ENCODE measurements around the gene A2ML1. TPM values are rescaled to one million over a fixed set of nuclear protein-coding genes. Genes with fewer than 3 reads are reported as not detected.
"Not testable (repeated sequence)": the region's sequence is repeated elsewhere in the genome, so short reads cannot be mapped to it uniquely, and the experiment has no call there.

The A2ML1 gene
- polyA plus RNA-seq, 1 donor = 0.13 TPM

DNA sequence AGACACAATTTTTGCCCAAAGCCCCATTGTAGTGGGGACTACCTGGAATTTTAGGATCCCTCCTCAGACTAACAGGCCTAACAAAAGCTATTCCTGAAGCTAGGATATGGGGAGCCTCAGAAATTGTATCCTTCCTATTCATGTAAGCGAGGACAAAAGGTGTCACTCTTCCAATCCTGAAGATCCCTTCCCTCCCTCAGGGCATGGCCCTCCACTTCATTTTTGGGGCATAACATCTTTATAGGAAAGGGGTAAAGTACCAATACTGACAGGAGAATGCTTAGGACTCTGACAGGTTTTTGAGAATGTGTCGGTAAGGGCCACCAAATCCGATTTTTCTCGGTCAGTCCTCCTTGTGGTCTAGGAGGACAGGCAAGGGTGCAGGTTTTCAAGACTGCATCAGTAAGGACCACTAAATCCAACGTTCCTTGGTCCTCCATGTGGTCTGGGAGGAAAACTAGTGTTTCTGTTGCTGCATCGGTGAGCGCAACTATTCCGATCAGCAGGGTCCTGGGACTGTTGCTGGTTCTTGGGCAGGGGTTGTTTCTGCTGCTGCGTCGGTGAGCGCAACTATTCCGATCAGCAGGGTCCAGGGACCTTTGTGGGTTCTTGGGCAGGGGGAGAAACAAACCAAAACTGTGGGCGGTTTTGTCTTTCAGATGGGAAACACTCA lies 32.9 kb upstream of the A2ML1 start:
- H3K27ac ChIP-seq (ENCODE audit: low read length); H3K4me3 ChIP-seq (ENCODE audit: low read length); H3K36me3 ChIP-seq (ENCODE audit: control insufficient read depth, insufficient read depth, low read length); H3K9me3 ChIP-seq (ENCODE audit: control insufficient read depth, low read depth, low read length); H3K27me3 ChIP-seq (ENCODE audit: control insufficient read depth, insufficient read depth, low read length); DNase-seq; H3K4me1 ChIP-seq (ENCODE audit: control insufficient read depth, insufficient read depth, low read length): not testable (repeated sequence)
- no CpG with 5 or more reads among the region's 13 CpGs for WGBS (ENCODE audit: insufficient coverage, low lambda C conversion rate)

DNA sequence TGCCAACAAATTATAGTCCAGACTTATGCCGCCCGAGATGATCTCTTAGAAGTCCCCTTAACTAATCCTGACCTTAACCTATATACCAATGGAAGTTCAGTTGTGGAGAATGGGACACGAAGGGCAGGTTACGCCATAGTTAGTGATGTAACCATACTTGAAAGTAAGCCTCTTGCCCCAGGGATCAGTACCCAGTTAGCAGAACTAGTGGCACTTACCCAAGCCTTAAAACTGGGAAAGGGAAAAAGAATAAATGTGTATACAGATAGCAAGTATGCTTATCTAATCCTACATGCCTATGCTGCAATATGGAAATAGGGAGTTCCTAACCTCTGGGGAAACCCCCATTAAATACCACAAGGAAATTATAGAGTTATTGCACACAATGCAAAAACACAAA lies 29.2 kb upstream of the A2ML1 start:
- no CpG with 5 or more reads among the region's 4 CpGs for WGBS (ENCODE audit: insufficient coverage, low lambda C conversion rate)
- DNase-seq; H3K4me1 ChIP-seq (ENCODE audit: control insufficient read depth, insufficient read depth, low read length); H3K27ac ChIP-seq (ENCODE audit: low read length); H3K27me3 ChIP-seq (ENCODE audit: control insufficient read depth, insufficient read depth, low read length); H3K9me3 ChIP-seq (ENCODE audit: control insufficient read depth, low read depth, low read length); H3K4me3 ChIP-seq (ENCODE audit: low read length); H3K36me3 ChIP-seq (ENCODE audit: control insufficient read depth, insufficient read depth, low read length): not testable (repeated sequence)

DNA sequence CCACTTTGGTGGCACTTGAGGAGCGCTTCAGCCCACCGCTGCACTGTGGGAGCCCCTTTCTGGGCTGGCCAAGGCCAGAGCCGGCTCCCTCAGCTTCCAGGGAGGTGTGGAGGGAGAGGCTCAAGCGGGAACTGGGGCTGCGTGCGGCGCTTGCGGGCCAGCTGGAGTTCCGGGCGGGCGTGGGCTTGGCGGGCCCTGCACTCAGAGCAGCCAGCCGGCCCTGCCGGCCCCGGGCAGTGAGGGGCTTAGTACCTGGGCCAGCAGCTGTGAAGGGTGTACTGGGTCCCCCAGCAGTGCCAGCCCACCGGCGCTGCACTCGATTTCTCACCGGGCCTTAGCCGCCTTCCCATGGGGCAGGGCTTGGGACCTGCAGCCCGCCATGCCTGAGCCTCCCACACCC lies 27.8 kb upstream of the A2ML1 start:
- no CpG with 5 or more reads among the region's 21 CpGs for WGBS (ENCODE audit: insufficient coverage, low lambda C conversion rate)
- not testable (repeated sequence) for H3K4me3 ChIP-seq (ENCODE audit: low read length); H3K9me3 ChIP-seq (ENCODE audit: control insufficient read depth, low read depth, low read length); H3K27ac ChIP-seq (ENCODE audit: low read length); DNase-seq; H3K4me1 ChIP-seq (ENCODE audit: control insufficient read depth, insufficient read depth, low read length); H3K27me3 ChIP-seq (ENCODE audit: control insufficient read depth, insufficient read depth, low read length); H3K36me3 ChIP-seq (ENCODE audit: control insufficient read depth, insufficient read depth, low read length)

DNA sequence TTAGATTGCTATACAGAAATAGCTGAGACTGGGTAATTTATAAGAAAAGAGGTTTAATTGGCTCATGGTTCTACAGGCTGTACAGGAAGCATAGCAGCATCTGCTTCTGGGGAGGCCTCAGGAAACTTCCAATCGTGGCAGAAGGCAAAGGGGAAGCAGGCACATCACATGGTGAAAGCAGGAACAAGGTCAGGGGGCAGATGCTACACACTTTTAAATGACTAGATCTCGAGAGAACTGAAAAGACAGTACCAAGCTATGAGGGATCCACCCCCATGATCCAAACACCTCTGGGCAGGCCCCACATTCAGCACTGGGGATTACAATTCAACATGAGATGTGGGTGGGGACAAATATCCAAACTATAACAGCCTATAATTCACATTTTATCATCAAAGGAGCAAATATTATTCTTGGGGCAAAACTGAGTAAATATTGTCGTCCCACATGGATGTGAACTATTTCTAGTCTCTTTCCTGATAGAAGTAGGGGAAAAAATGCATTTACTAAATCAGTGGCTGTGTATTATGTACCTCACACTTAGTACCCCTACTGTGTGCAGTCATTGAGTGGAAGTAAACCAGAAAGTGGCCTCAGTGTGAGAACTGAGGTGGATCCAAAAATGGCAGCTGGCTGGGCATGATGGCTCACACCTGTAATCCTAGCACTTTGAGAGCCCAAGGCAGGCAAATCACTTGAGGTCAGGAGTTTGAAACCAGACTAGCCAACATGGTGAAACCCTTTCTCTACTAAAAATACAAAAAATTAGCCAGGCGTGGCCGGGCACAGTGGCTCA lies 25.4 kb upstream of the A2ML1 start:
- H3K9me3 ChIP-seq (ENCODE audit: control insufficient read depth, low read depth, low read length) = peaks cover 6% of the 10 kb centered on the region
- no peaks in the 10 kb centered on the region for H3K36me3 ChIP-seq (ENCODE audit: control insufficient read depth, insufficient read depth, low read length)
- no peak overlapping the region for H3K4me3 ChIP-seq (ENCODE audit: low read length)
- no peak for DNase-seq
- no peaks in the 10 kb centered on the region for H3K27me3 ChIP-seq (ENCODE audit: control insufficient read depth, insufficient read depth, low read length)
- H3K4me1 ChIP-seq (ENCODE audit: control insufficient read depth, insufficient read depth, low read length) = no peaks in the 10 kb centered on the region
- whole genome bisulfite sequencing (ENCODE audit: insufficient coverage, low lambda C conversion rate) = no CpG with 5 or more reads among the region's 5 CpGs
- H3K27ac ChIP-seq (ENCODE audit: low read length) = no peak overlapping the region

DNA sequence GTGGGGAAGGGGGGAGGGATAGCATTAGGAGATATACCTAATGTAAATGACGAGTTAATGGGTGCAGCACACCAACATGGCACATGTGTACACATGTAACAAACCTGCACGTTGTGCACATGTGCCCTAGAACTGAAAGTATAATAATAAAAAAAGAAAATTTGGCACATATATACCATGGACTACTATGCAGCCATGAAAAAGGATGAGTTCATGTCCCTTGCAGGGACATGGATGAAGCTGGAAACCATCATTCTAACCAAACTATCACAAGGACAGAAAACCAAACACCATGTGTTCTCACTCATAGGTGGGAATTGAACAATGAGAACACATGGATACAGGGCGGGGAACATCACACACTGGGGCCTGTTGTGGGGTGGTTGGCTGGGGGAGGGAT lies 21.2 kb upstream of the A2ML1 start:
- H3K27me3 ChIP-seq (ENCODE audit: control insufficient read depth, insufficient read depth, low read length); DNase-seq; H3K4me3 ChIP-seq (ENCODE audit: low read length); H3K27ac ChIP-seq (ENCODE audit: low read length); H3K4me1 ChIP-seq (ENCODE audit: control insufficient read depth, insufficient read depth, low read length); H3K36me3 ChIP-seq (ENCODE audit: control insufficient read depth, insufficient read depth, low read length); H3K9me3 ChIP-seq (ENCODE audit: control insufficient read depth, low read depth, low read length): not testable (repeated sequence)
- 93% methylated on average over 2 of the region's 3 CpGs for WGBS (ENCODE audit: insufficient coverage, low lambda C conversion rate)

DNA sequence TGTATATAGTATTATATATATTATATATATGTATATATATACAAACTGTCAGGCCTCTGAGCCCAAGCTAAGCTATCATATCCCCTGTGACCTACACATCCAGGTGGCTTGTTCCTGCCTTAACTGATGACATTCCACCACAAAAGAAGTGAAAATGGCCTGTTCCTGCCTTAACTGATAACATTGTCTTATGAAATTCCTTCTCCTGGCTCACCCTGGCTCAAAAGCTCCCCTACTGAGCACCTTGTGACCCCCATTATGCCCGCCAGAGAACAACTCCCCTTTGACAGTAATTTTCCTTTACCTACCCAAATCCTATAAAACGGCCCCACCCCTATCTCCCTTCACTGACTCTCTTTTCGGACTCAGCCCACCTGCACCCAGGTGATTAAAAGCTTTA lies 17.6 kb upstream of the A2ML1 start:
- H3K36me3 ChIP-seq (ENCODE audit: control insufficient read depth, insufficient read depth, low read length); H3K27me3 ChIP-seq (ENCODE audit: control insufficient read depth, insufficient read depth, low read length); H3K9me3 ChIP-seq (ENCODE audit: control insufficient read depth, low read depth, low read length); H3K4me1 ChIP-seq (ENCODE audit: control insufficient read depth, insufficient read depth, low read length); DNase-seq; H3K4me3 ChIP-seq (ENCODE audit: low read length); H3K27ac ChIP-seq (ENCODE audit: low read length): not testable (repeated sequence)
- WGBS (ENCODE audit: insufficient coverage, low lambda C conversion rate) = no CpG with 5 or more reads among the region's 3 CpGs

DNA sequence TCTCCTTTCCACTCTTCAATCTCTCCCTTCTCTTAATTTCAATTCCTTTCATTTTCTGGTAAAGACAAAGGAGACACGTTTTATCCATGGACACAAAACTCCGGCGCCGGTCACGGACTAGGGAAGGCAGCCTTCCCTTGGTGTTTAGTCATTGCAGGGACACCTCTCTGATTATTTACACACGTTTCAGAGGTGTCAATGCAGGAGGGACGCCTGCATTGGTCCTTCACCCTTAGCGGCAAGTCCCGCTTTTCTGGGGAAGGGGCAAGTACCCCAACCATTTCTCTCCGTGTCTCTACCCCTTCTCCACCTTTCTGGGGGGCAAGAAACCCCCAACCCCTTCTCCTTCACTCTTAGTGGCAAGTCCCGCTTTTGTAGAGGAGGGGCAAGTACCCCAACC lies 16.9 kb upstream of the A2ML1 start:
- no CpG with 5 or more reads among the region's 11 CpGs for WGBS (ENCODE audit: insufficient coverage, low lambda C conversion rate)

DNA sequence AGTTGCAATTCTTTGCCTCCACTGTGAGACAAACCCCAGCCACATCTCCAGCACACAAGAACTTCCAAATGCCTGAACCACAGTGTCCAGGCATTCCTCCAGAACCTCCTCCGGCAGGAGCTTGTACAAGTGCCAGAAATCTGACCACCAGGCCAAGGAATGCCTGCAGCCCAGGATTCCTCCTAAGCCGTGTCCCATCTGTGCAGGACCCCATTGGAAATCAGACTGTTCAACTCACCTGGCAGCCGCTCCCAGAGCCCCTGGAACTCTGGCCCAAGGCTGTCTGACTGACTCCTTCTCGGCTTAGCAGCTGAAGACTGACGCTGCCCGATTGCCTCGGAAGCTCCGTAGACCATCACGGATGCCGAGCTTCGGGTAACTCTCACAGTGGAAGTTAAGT lies 15.3 kb upstream of the A2ML1 start:
- not testable (repeated sequence) for H3K27me3 ChIP-seq (ENCODE audit: control insufficient read depth, insufficient read depth, low read length); H3K4me1 ChIP-seq (ENCODE audit: control insufficient read depth, insufficient read depth, low read length); H3K9me3 ChIP-seq (ENCODE audit: control insufficient read depth, low read depth, low read length); H3K36me3 ChIP-seq (ENCODE audit: control insufficient read depth, insufficient read depth, low read length); H3K4me3 ChIP-seq (ENCODE audit: low read length); DNase-seq; H3K27ac ChIP-seq (ENCODE audit: low read length)
- no CpG with 5 or more reads among the region's 11 CpGs for WGBS (ENCODE audit: insufficient coverage, low lambda C conversion rate)

More for the DNA sequence above, 16.9 kb upstream of the A2ML1 start:
- H3K27ac ChIP-seq (ENCODE audit: low read length); H3K9me3 ChIP-seq (ENCODE audit: control insufficient read depth, low read depth, low read length); H3K4me3 ChIP-seq (ENCODE audit: low read length); H3K27me3 ChIP-seq (ENCODE audit: control insufficient read depth, insufficient read depth, low read length); DNase-seq; H3K36me3 ChIP-seq (ENCODE audit: control insufficient read depth, insufficient read depth, low read length); H3K4me1 ChIP-seq (ENCODE audit: control insufficient read depth, insufficient read depth, low read length): not testable (repeated sequence)

DNA sequence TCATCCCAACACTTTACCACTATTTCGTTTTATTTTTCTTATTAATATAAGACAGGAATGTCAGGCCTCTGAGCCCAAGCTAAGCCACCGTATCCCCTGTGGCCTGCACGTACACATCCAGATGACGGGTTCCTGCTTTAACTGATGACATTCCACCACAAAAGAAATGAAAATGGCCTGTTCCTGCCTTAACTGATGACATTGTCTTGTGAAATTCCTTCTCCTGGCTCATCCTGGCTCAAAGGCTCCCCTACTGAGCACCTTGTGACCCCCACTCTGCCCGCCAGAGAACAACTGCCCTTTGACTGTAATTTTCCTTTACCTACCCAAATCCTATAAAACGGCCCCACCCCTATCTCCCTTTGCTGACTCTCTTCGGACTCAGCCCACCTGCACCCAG lies 12.3 kb upstream of the A2ML1 start:
- H3K27ac ChIP-seq (ENCODE audit: low read length) = not testable (repeated sequence)

DNA sequence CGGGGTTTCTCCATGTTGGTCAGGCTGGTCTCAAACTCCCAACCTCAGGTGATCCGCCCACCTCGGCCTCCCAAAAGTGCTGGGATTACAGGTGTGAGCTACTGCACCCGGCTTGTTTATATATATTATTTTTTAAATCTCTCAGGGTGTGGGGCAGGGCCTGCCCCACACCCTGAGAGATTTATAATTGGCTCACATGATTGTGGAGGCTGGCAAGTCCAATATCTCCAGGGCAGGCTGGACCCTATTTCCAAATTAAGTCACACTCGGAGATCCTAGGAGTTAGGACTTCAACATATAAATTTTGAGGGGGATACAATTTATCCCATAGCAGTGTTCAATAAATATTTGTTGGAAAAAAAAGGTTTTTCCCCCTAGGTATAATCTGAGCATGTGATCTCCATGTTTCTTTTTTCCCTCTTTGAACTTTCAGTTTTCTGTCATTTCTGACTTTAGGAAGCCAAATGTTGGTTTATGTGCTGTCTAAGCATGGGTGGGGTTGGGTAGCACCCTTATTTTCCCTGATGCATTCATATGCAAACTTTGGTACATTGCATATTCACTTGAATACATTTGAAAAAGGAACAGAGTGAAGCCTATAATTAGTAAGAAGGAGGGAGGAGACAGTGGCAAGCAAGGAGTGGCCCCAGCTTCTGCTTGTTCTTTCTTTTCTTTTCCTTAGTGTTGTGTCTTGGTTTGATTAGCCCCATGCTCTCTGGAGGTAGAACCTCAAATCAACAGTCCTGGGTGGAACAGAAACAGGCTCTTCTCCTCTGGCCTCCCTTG lies 8.7 kb upstream of the A2ML1 start:
- Histone ChIP-seq H3K4me1 (ENCODE audit: control insufficient read depth, insufficient read depth, low read length) (no peaks in the 10 kb centered on the region), H3K27ac (ENCODE audit: low read length) (no peak overlapping the region), H3K9me3 (ENCODE audit: control insufficient read depth, low read depth, low read length) (no peaks in the 10 kb centered on the region), H3K27me3 (ENCODE audit: control insufficient read depth, insufficient read depth, low read length) (no peaks in the 10 kb centered on the region), H3K4me3 (ENCODE audit: low read length) (no peak overlapping the region), H3K36me3 (ENCODE audit: control insufficient read depth, insufficient read depth, low read length) (no peaks in the 10 kb centered on the region)
- no CpG with 5 or more reads among the region's 5 CpGs for WGBS (ENCODE audit: insufficient coverage, low lambda C conversion rate)
- DNase-seq = no peak

More for the DNA sequence above, 12.3 kb upstream of the A2ML1 start:
- 100% methylated on average over 1 of the region's 7 CpGs for WGBS (ENCODE audit: insufficient coverage, low lambda C conversion rate)
- H3K4me1 ChIP-seq (ENCODE audit: control insufficient read depth, insufficient read depth, low read length); DNase-seq; H3K9me3 ChIP-seq (ENCODE audit: control insufficient read depth, low read depth, low read length); H3K4me3 ChIP-seq (ENCODE audit: low read length); H3K27me3 ChIP-seq (ENCODE audit: control insufficient read depth, insufficient read depth, low read length); H3K36me3 ChIP-seq (ENCODE audit: control insufficient read depth, insufficient read depth, low read length): not testable (repeated sequence)
